PC-9 (cell line): ENCODE results near the gene MELK. TPM values are rescaled to one million over a fixed set of nuclear protein-coding genes. Genes with fewer than 3 reads are reported as not detected.

ENCODE experiments used
- BruUV-seq: library from RNA; stranded (reverse); fragments of 400-500 nt; replicated peaks from 2 replicates; lab custom pipeline; 2021; lab: Mats Ljungman, UMichigan
- CTCF ChIA-PET: fragments of 300-600 bp; sonication (Branson Sonifier 250); formaldehyde crosslinking; loops from one replicate; lab custom pipeline; 2022; ENCODE audit warnings: antibody characterized with exemption; lab: Charles Lee
- POLR2A ChIA-PET: fragments of 300-600 bp; sonication (Branson Sonifier 250); formaldehyde crosslinking; loops from one replicate; lab custom pipeline; 2022; ENCODE audit warnings: antibody characterized with exemption; ENCODE audit not compliant: unreplicated experiment; lab: Charles Lee
- DNase-seq, 2 experiments: peaks; one replicate each; pipeline versions ENCODE4 v3.0.0 to v3.0.0-alpha.2; 2015 to 2022; ENCODE audit warnings: mixed read lengths in 1 of 2
- H2AFZ ChIP-seq: fragments of 200-600 bp; sonication (generic); 2 replicates; pipeline ENCODE4 v1.8.1; 2017; ENCODE audit warnings: antibody characterized with exemption
- H3F3A ChIP-seq: fragments of 200-600 bp; sonication (generic); 2 replicates; pipeline ENCODE4 v1.8.1; 2017; ENCODE audit warnings: antibody characterized with exemption, mild to moderate bottlenecking, low read depth; ENCODE audit not compliant: insufficient read depth
- H3K27ac ChIP-seq: fragments of 200-600 bp; sonication (generic); 2 replicates; pipeline ENCODE4 v1.6.1; 2016; ENCODE audit warnings: mixed run types
- H3K27me3 ChIP-seq: fragments of 200-600 bp; sonication (generic); 2 replicates; pipeline ENCODE4 v1.6.1; 2016; ENCODE audit warnings: low read depth, mixed run types; ENCODE audit not compliant: insufficient read depth
- H3K36me3 ChIP-seq: fragments of 200-600 bp; sonication (generic); 2 replicates; pipeline ENCODE4 v1.6.1; 2016; ENCODE audit warnings: low read depth, mixed run types
- H3K4me1 ChIP-seq: fragments of 200-600 bp; sonication (generic); replicated peaks from 2 replicates; pipeline ENCODE4 v1.6.1; 2016; ENCODE audit warnings: mixed run types; ENCODE audit not compliant: insufficient read depth
- H3K4me2 ChIP-seq: fragments of 200-600 bp; sonication (generic); 2 replicates; pipeline ENCODE4 v1.6.1; 2017; ENCODE audit warnings: mixed run types
- H3K4me3 ChIP-seq: fragments of 200-600 bp; sonication (generic); 2 replicates; pipeline ENCODE4 v1.6.1; 2016; ENCODE audit warnings: mixed run types
- H3K79me2 ChIP-seq: fragments of 200-600 bp; sonication (generic); 2 replicates; pipeline ENCODE4 v1.6.1; 2017; ENCODE audit warnings: low read depth, mixed run types
- H3K9me2 ChIP-seq: fragments of 200-600 bp; sonication (generic); 2 replicates; pipeline ENCODE4 v1.8.1; 2017; ENCODE audit warnings: mild to moderate bottlenecking; ENCODE audit not compliant: insufficient read depth
- H3K9me3 ChIP-seq: fragments of 200-600 bp; sonication (generic); 2 replicates; pipeline ENCODE4 v1.8.1; 2016; ENCODE audit warnings: low read depth; ENCODE audit not compliant: insufficient read depth
- H4K20me1 ChIP-seq: fragments of 200-600 bp; sonication (generic); 2 replicates; pipeline ENCODE4 v1.8.1; 2017; ENCODE audit not compliant: insufficient read depth
- CTCF ChIP-seq: fragments of 200-600 bp; sonication (generic); conservative IDR thresholded peaks from 2 replicates; pipeline ENCODE4 v1.6.1; 2017; ENCODE audit warnings: mixed run types, antibody characterized with exemption, mild to moderate bottlenecking, moderate library complexity
- EZH2 ChIP-seq: fragments of 200-600 bp; sonication (generic); IDR thresholded peaks from 2 replicates; pipeline ENCODE4 v1.8.0; 2017; ENCODE audit warnings: antibody characterized with exemption, low read depth
- intact Hi-C: fragments of 100-400 bp; cut with micrococcal nuclease; formaldehyde crosslinking; loops from one replicate; pipeline ENCODE4 v1.10.0; 2022; ENCODE audit not compliant: unreplicated experiment
- total RNA-seq: library from RNA; stranded (reverse); gene quantifications from 2 replicates; pipeline ENCODE4 v1.2.3, GENCODE V29; 2021

Gene MELK
- total RNA-seq, 1 experiment from 2014 or later = 48.1 TPM

- POLR2A ChIA-PET = no interaction called here
- Histone ChIP-seq H3F3A (no peaks in the 10 kb centered on the region), H3K27ac (no peak overlapping the region), H3K79me2 (no peaks in the 10 kb centered on the region), H3K4me3 (no peak overlapping the region), H4K20me1 (no peaks in the 10 kb centered on the region), H3K9me2 (no peaks in the 10 kb centered on the region), H3K4me2 (no peak overlapping the region), H3K27me3 (no peaks in the 10 kb centered on the region), H2AFZ (no peak overlapping the region), H3K9me3 (no peaks in the 10 kb centered on the region), H3K4me1 (no peaks in the 10 kb centered on the region), H3K36me3 (no peaks in the 10 kb centered on the region)
- BruUV-seq = no TSS peak
- CTCF ChIA-PET = interaction anchor here (0.9 kb wide), 1 partner anchor 627 kb away, joined by 4 read pairs; no protein-coding TSS in a partner anchor
- no peak for TF ChIP-seq EZH2
- TF ChIP-seq CTCF = no peak
- intact Hi-C loops = loop anchor here (10.0 kb wide), 1 partner anchor 415 kb away; no protein-coding TSS in a partner anchor
- DNase-seq = no peak
These were observed 86.8 kb downstream of the MELK start for GRCh38 chr9:36659500-36659899.

GRCh38 chr9:36664806-36665205 lies 92.1 kb downstream of the MELK start:
- H4K20me1 ChIP-seq = no peaks in the 10 kb centered on the region
- no peak overlapping the region for H3K4me2 ChIP-seq
- H3F3A ChIP-seq = no peaks in the 10 kb centered on the region
- H3K27me3 ChIP-seq = no peaks in the 10 kb centered on the region
- POLR2A ChIA-PET = no interaction called here
- no peak overlapping the region for H2AFZ ChIP-seq
- intact Hi-C loops = no loop called here
- H3K9me3 ChIP-seq = no peaks in the 10 kb centered on the region
- CTCF ChIA-PET = interaction anchor here (0.6 to 1.4 kb wide), 3 partner anchors 64 to 442 kb away, joined by 3 to 7 read pairs (median 3); no protein-coding TSS in a partner anchor
- TF ChIP-seq CTCF (no peak), EZH2 (no peak)
- peaks cover 10% of the 10 kb centered on the region; the same call in 1 of the 2 replicates for H3K4me1 ChIP-seq
- no peak overlapping the region for H3K4me3 ChIP-seq
- BruUV-seq = no TSS peak
- no peaks in the 10 kb centered on the region for H3K36me3 ChIP-seq
- no peaks in the 10 kb centered on the region for H3K79me2 ChIP-seq
- H3K9me2 ChIP-seq = no peaks in the 10 kb centered on the region
- H3K27ac ChIP-seq = no peak overlapping the region
- no peak for DNase-seq

- Histone ChIP-seq H3K79me2 (no peaks in the 10 kb centered on the region), H3K9me3 (no peaks in the 10 kb centered on the region), H3K27me3 (no peaks in the 10 kb centered on the region), H2AFZ (no peak overlapping the region), H3K4me2 (no peak overlapping the region), H3F3A (no peaks in the 10 kb centered on the region), H3K4me1 (peaks cover 10% of the 10 kb centered on the region; the same call in 1 of the 2 replicates), H3K27ac (no peak overlapping the region), H4K20me1 (no peaks in the 10 kb centered on the region), H3K9me2 (no peaks in the 10 kb centered on the region), H3K36me3 (no peaks in the 10 kb centered on the region), H3K4me3 (no peak overlapping the region)
- ChIA-PET CTCF (interaction anchor here (1.4 kb wide), 1 partner anchor 63 kb away, joined by 3 read pairs; no protein-coding TSS in a partner anchor), POLR2A (interaction anchor here (0.6 to 0.7 kb wide), 2 partner anchors 417 to 515 kb away, joined by 3 read pairs; no protein-coding TSS in a partner anchor)
- no peak for DNase-seq
- no TSS peak for BruUV-seq
- TF ChIP-seq EZH2 (no peak), CTCF (no peak)
- intact Hi-C loops = no loop called here
These were observed 92.7 kb downstream of the MELK start for GRCh38 chr9:36665387-36665786.
